ENCODE results near the gene ATF6B. TPM values are rescaled to one million over a fixed set of nuclear protein-coding genes. Genes with fewer than 3 reads are reported as not detected.

The ATF6B gene
- total and polyA plus RNA-seq, 2 of the 8 experiments (the other 6 are each of a cell fraction or from before 2014, with no cell fraction given), result 38.1 to 42.2 TPM

DNA sequence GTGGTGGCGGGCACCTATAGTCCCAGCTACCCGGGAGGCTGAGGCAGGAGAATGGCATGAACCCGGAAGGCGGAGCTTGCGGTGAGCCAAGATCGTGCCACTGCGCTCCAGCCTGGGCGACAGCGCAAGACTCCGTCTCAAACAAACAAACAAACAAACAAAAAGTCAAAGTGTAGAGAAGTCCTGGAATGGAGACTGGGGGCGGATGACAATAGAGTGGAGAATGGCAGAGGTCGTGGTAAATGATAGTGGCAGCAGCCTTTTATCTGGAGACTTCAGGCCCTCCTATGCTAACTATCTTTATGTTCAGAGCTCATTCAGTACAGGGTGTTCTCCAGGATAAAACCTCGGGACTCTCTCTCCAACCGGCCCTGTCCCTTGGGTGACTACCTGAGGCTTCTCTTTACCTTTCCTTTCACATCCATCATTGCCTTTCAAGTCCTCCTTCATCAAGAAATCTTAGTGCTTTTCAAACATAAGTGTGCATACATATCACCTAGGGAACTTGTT lies 3.4 kb upstream of the ATF6B start:
- no peak overlapping the region for H3K9ac ChIP-seq (replicated peaks in 1 of 4; ENCODE audit: extremely low read depth in 1 of 4, low read depth in 3 of 4, low read length in 3 of 4)
- no peak overlapping the region for H2BK12ac ChIP-seq (ENCODE audit: low read depth, low read length)
- no peak overlapping the region for H2BK20ac ChIP-seq (ENCODE audit: low read length)
- H3K4me3 ChIP-seq (ENCODE audit: extremely low read depth in 1 of 4, insufficient read depth in 2 of 4, low read depth in 3 of 4, low read length in 4 of 4), result no peak overlapping the region
- no peaks in the 10 kb centered on the region for H3K27me3 ChIP-seq (replicated peaks in 1 of 4; ENCODE audit: control insufficient read depth in 3 of 4, extremely low read depth in 1 of 4, insufficient read depth in 3 of 4, low read length in 3 of 4)
- H2BK15ac ChIP-seq (ENCODE audit: low read length), result no peak overlapping the region
- CTCF ChIA-PET (ENCODE audit: partially characterized antibody), result interaction anchor here (2.1 to 5.6 kb wide), 2 partner anchors 13 to 17 kb away, joined by 8 to 76 read pairs; no protein-coding TSS in a partner anchor
- no peak overlapping the region for H2BK120ac ChIP-seq (replicated peaks; ENCODE audit: low read depth, low read length)
- POLR2A ChIA-PET (ENCODE audit: partially characterized antibody), result interaction anchor here (1.0 to 6.5 kb wide), 5 partner anchors 9 to 21 kb away, joined by 4 to 70 read pairs (median 21); partner anchors contain the start of gene PRRT1
- no peak overlapping the region for H3K4me2 ChIP-seq (ENCODE audit: insufficient read depth in 1 of 2, low read depth in 2 of 2, low read length in 2 of 2)
- peaks cover 3 to 19% (median 8%) of the 10 kb centered on the region in 4 experiments; a peak in 6 of 7 replicates for H3K4me1 ChIP-seq (replicated peaks in 1 of 4; ENCODE audit: control insufficient read depth in 3 of 4, insufficient read depth in 4 of 4, low read length in 3 of 4)
- no peak overlapping the region for H3K14ac ChIP-seq (ENCODE audit: insufficient read length)
- no peak overlapping the region for H3K27ac ChIP-seq (ENCODE audit: low read depth, low read length)
- no peak overlapping the region for H3K23ac ChIP-seq (ENCODE audit: insufficient read length)
- H3K36me3 ChIP-seq (ENCODE audit: control insufficient read depth in 2 of 4, insufficient read depth in 4 of 4, low read length in 3 of 4), result no peaks in the 10 kb centered on the region
- FAIRE-seq, result no peak
- H3K4ac ChIP-seq (replicated peaks; ENCODE audit: insufficient read length, low read depth, low read length), result no peak overlapping the region
- H4K8ac ChIP-seq (ENCODE audit: extremely low read depth, insufficient read depth, low read length), result no peak overlapping the region
- H2BK5ac ChIP-seq (ENCODE audit: low read depth, low read length), result no peak overlapping the region
- H2AK5ac ChIP-seq (ENCODE audit: low read depth, low read length), result no peak overlapping the region
- H3K79me2 ChIP-seq (ENCODE audit: control insufficient read depth in 1 of 2, insufficient read depth in 2 of 2, low read length in 2 of 2), result peaks cover 0 to 12% of the 10 kb centered on the region in 2 experiments; a peak in 1 of 4 replicates
- peaks cover 5% of the 10 kb centered on the region for H3K23me2 ChIP-seq (ENCODE audit: low read depth, low read length)
- no peaks in the 10 kb centered on the region for H4K20me1 ChIP-seq (replicated peaks in 1 of 2; ENCODE audit: control insufficient read depth in 1 of 2, insufficient read depth in 2 of 2, low read length in 2 of 2)
- H4K91ac ChIP-seq (replicated peaks; ENCODE audit: insufficient read length, low read length), result no peak overlapping the region
- no peak for DNase-seq (ENCODE audit: low read depth in 1 of 2, low spot score in 2 of 2)
- no peaks in the 10 kb centered on the region for H3K9me3 ChIP-seq (ENCODE audit: insufficient read depth in 2 of 2, low read depth in 1 of 2, low read length in 1 of 2)
- H2AFZ ChIP-seq (ENCODE audit: low read length), result no peak overlapping the region
- no peak overlapping the region for H4K5ac ChIP-seq (ENCODE audit: insufficient read length, low read depth, low read length)
- WGBS, 2 experiments (ENCODE audit: extremely low coverage in 1 of 2, insufficient coverage in 1 of 2, insufficient read length in 1 of 2, insufficient replicate concordance in 2 of 2, low coverage in 1 of 2, low lambda C conversion rate in 2 of 2, missing lambda C conversion rate in 1 of 2), result 80% methylated on average over 14 of the region's 14 CpGs; no CpG with 5 or more reads in 1 of the 2 experiments
- no peak overlapping the region for H3K18ac ChIP-seq (ENCODE audit: extremely low read depth, low read length)
- 0 out of 2 replicates have a peak, but pooled peaks cover 2% of the 10 kb centered on the region for H3K79me1 ChIP-seq (ENCODE audit: low read depth, low read length)
- no peak overlapping the region for H3K56ac ChIP-seq (replicated peaks; ENCODE audit: insufficient read length, low read depth, low read length)
- TF ChIP-seq JUND (IDR thresholded peaks at IDR 0.05; ENCODE audit: low read length) (no peak), RBBP5 (IDR thresholded peaks at IDR 0.05; ENCODE audit: borderline replicate concordance, low read depth, low read length) (no peak), SP4 (IDR thresholded peaks at IDR 0.05; ENCODE audit: low read length) (no peak), SIN3A (conservative IDR thresholded peaks at IDR 0.05 in 1 of 2, IDR thresholded peaks at IDR 0.05 in 1 of 2; ENCODE audit: low read depth in 1 of 2, low read length in 2 of 2) (no peak), POLR2A (IDR thresholded peaks at IDR 0.05; ENCODE audit: control extremely low read depth in 1 of 2, low read depth in 2 of 2, low read length in 2 of 2) (no peak), YY1 (IDR thresholded peaks at IDR 0.05; ENCODE audit: low read depth, low read length) (no peak), POLR2AphosphoS5 (IDR thresholded peaks at IDR 0.05; ENCODE audit: low read depth, low read length) (no peak), BCL11A (IDR thresholded peaks at IDR 0.05; ENCODE audit: low read depth in 2 of 2, low read length in 2 of 2) (no peak), KDM4A (IDR thresholded peaks at IDR 0.05; ENCODE audit: low read depth, low read length, severe bottlenecking) (no peak), CHD1 (IDR thresholded peaks at IDR 0.05; ENCODE audit: low read depth, low read length) (no peak), RFX5 (IDR thresholded peaks at IDR 0.05; ENCODE audit: borderline replicate concordance, low read depth, low read length) (no peak)
- TF ChIP-seq, protein P1, sequence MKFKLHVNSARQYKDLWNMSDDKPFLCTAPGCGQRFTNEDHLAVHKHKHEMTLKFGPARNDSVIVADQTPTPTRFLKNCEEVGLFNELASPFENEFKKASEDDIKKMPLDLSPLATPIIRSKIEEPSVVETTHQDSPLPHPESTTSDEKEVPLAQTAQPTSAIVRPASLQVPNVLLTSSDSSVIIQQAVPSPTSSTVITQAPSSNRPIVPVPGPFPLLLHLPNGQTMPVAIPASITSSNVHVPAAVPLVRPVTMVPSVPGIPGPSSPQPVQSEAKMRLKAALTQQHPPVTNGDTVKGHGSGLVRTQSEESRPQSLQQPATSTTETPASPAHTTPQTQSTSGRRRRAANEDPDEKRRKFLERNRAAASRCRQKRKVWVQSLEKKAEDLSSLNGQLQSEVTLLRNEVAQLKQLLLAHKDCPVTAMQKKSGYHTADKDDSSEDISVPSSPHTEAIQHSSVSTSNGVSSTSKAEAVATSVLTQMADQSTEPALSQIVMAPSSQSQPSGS (IDR thresholded peaks at IDR 0.05; ENCODE audit: low read length), result no peak

All from H1 (cell line).